IMR-90 (cell line): ENCODE results near the gene CLSTN3. TPM values are rescaled to one million over a fixed set of nuclear protein-coding genes. Genes with fewer than 3 reads are reported as not detected.
A peak's percentile ranks its signal among the peaks of the same experiment; 100 is the strongest.

Source experiments
- ATAC-seq: fragments of 200-7000 bp; cut with Tn5 transposase; 2 replicates; pipeline ENCODE4 v1.9.1; 2020; ENCODE audit warnings: low read depth, mild to moderate bottlenecking, moderate library complexity
- BruUV-seq: library from RNA; stranded (reverse); fragments of 400-500 nt; replicated peaks from 2 replicates; lab custom pipeline; 2021; lab: Mats Ljungman, UMichigan
- CTCF ChIA-PET: fragments of 300-600 bp; formaldehyde crosslinking; extraction: SDS; loops from one replicate; lab custom pipeline; 2021; ENCODE audit warnings: antibody characterized with exemption; lab: Yijun Ruan, JAX
- POLR2A ChIA-PET: fragments of 300-600 bp; sonication (Branson Sonifier 250); formaldehyde crosslinking; loops from one replicate; lab custom pipeline; 2022; ENCODE audit warnings: antibody characterized with exemption; ENCODE audit not compliant: unreplicated experiment; lab: Charles Lee
- DNase-seq: peaks from one replicate; pipeline ENCODE4 v3.0.0; 2013
- H2AFZ ChIP-seq: replicated peaks from 2 replicates; pipeline ENCODE3; 2013; ENCODE audit warnings: low read length, mild to moderate bottlenecking; ENCODE audit not compliant: poor library complexity
- H2AK5ac ChIP-seq: 2 replicates; pipeline ENCODE4 v1.6.1; 2013; ENCODE audit warnings: low read depth, low read length, inconsistent platforms
- H2AK9ac ChIP-seq: replicated peaks from 2 replicates; pipeline ENCODE3; 2013; ENCODE audit warnings: mild to moderate bottlenecking, low read depth, low read length, moderate library complexity; ENCODE audit not compliant: poor library complexity
- H2BK120ac ChIP-seq: 2 replicates; pipeline ENCODE4 v1.6.1; 2013; ENCODE audit warnings: low read depth, low read length, inconsistent platforms
- H2BK15ac ChIP-seq: 3 replicates; pipeline ENCODE4 v1.6.1; 2013; ENCODE audit warnings: low read depth, low read length, inconsistent platforms
- H2BK20ac ChIP-seq: 2 replicates; pipeline ENCODE4 v1.6.1; 2013; ENCODE audit warnings: low read depth, mild to moderate bottlenecking, inconsistent platforms, low read length, moderate library complexity
- H2BK5ac ChIP-seq: 2 replicates; pipeline ENCODE4 v1.6.1; 2013; ENCODE audit warnings: mild to moderate bottlenecking, low read depth, low read length, inconsistent platforms; ENCODE audit not compliant: poor library complexity, severe bottlenecking
- H3K14ac ChIP-seq: replicated peaks from 2 replicates; pipeline ENCODE4 v1.6.1; 2013; ENCODE audit warnings: low read depth, low read length, inconsistent platforms
- H3K18ac ChIP-seq: 2 replicates; pipeline ENCODE4 v1.6.1; 2013; ENCODE audit warnings: low read depth, low read length, control low read depth
- H3K23ac ChIP-seq: 2 replicates; pipeline ENCODE4 v1.6.1; 2013; ENCODE audit warnings: low read depth, low read length, inconsistent platforms
- H3K27ac ChIP-seq: 2 replicates; pipeline ENCODE4 v1.5.1; 2013; ENCODE audit warnings: mild to moderate bottlenecking, control low read depth, low read length; ENCODE audit not compliant: insufficient read depth
- H3K27me3 ChIP-seq: 2 replicates; pipeline ENCODE4 v1.6.1; 2013; ENCODE audit warnings: low read length; ENCODE audit not compliant: control insufficient read depth, insufficient read depth
- H3K36me3 ChIP-seq: 2 replicates; pipeline ENCODE4 v1.6.1; 2013; ENCODE audit warnings: low read length, mixed read lengths; ENCODE audit not compliant: control insufficient read depth, insufficient read depth
- H3K4ac ChIP-seq: 2 replicates; pipeline ENCODE4 v1.6.1; 2013; ENCODE audit warnings: low read depth, low read length, inconsistent platforms
- H3K4me1 ChIP-seq: 2 replicates; pipeline ENCODE4 v1.6.1; 2013; ENCODE audit warnings: low read length, mixed read lengths; ENCODE audit not compliant: control insufficient read depth, insufficient read depth
- H3K4me2 ChIP-seq: 2 replicates; pipeline ENCODE4 v1.6.1; 2013; ENCODE audit warnings: low read depth, mild to moderate bottlenecking, control low read depth, low read length, moderate library complexity
- H3K4me3 ChIP-seq: 2 replicates; pipeline ENCODE4 v1.5.1; 2013; ENCODE audit warnings: low read depth, mild to moderate bottlenecking, control low read depth, low read length, moderate library complexity; ENCODE audit not compliant: insufficient read depth
- H3K56ac ChIP-seq: 2 replicates; pipeline ENCODE4 v1.6.1; 2013; ENCODE audit warnings: low read length, inconsistent platforms; ENCODE audit not compliant: insufficient read depth; ENCODE audit errors: extremely low read depth
- H3K79me1 ChIP-seq, 2 experiments: 2 replicates each; pipeline ENCODE4 v1.6.1; 2013; ENCODE audit warnings: low read length in 2 of 2, inconsistent platforms in 1 of 2, low read depth in 1 of 2
- H3K9ac ChIP-seq: 2 replicates; pipeline ENCODE4 v1.6.1; 2013; ENCODE audit warnings: low read depth, low read length, control low read depth
- H3K9me1 ChIP-seq: 2 replicates; pipeline ENCODE4 v1.6.1; 2013; ENCODE audit warnings: low read length, inconsistent platforms; ENCODE audit not compliant: insufficient read depth
- H3K9me3 ChIP-seq: 2 replicates; pipeline ENCODE4 v1.6.1; 2013; ENCODE audit warnings: low read length; ENCODE audit not compliant: control insufficient read depth, insufficient read depth
- H4K20me1 ChIP-seq: 2 replicates; pipeline ENCODE4 v1.6.1; 2013; ENCODE audit warnings: low read length, inconsistent platforms; ENCODE audit not compliant: insufficient read depth
- H4K5ac ChIP-seq: 2 replicates; pipeline ENCODE4 v1.6.1; 2013; ENCODE audit warnings: mild to moderate bottlenecking, low read depth, low read length, control low read depth
- H4K8ac ChIP-seq, 2 experiments: 2 replicates each; pipeline ENCODE4 v1.6.1; 2013; ENCODE audit warnings: low read depth in 2 of 2, low read length in 2 of 2, control low read depth in 1 of 2, inconsistent platforms in 1 of 2
- H4K91ac ChIP-seq: 2 replicates; pipeline ENCODE4 v1.6.1; 2013; ENCODE audit warnings: low read depth, low read length, inconsistent platforms; ENCODE audit not compliant: insufficient read depth
- BHLHE40 ChIP-seq: fragments of 150-350 bp; IDR thresholded peaks from 2 replicates; pipeline ENCODE4 v1.6.1; 2016; ENCODE audit warnings: mild to moderate bottlenecking, low read depth, low read length
- FOS ChIP-seq: fragments of 150-350 bp; IDR thresholded peaks from 2 replicates; pipeline ENCODE4 v1.6.1; 2016; ENCODE audit warnings: low read depth, low read length
- MAZ ChIP-seq: IDR thresholded peaks from 2 replicates; pipeline ENCODE4 v1.6.1; 2012; ENCODE audit warnings: low read depth, mild to moderate bottlenecking, low read length, improper control_type of control experiment, moderate library complexity, borderline replicate concordance
- MXI1 ChIP-seq: IDR thresholded peaks from 2 replicates; pipeline ENCODE4 v1.6.1; 2012; ENCODE audit warnings: low read depth, mild to moderate bottlenecking, low read length, moderate library complexity, borderline replicate concordance
- POLR2A ChIP-seq: IDR thresholded peaks from 2 replicates; pipeline ENCODE4 v1.6.1; 2012; ENCODE audit warnings: mild to moderate bottlenecking, low read depth, low read length
- RAD21 ChIP-seq: IDR thresholded peaks from 2 replicates; pipeline ENCODE4 v1.6.1; 2012; ENCODE audit warnings: low read length, improper control_type of control experiment
- RFX5 ChIP-seq: IDR thresholded peaks from 2 replicates; pipeline ENCODE4 v1.8.0; 2012; ENCODE audit warnings: low read depth, mild to moderate bottlenecking, low read length, moderate library complexity
- SMC3 ChIP-seq: fragments of 150-350 bp; IDR thresholded peaks from 2 replicates; pipeline ENCODE4 v1.6.1; 2016; ENCODE audit warnings: low read depth, mild to moderate bottlenecking, antibody characterized with exemption, low read length, moderate library complexity
- WGBS, 2 experiments: methylation state at CpG; one replicate each; pipeline versions ENCODE4 v1.1.5 to v1.1.7; 2013; ENCODE audit warnings: missing lambda C conversion rate in 2 of 2; ENCODE audit not compliant: insufficient read length in 1 of 2; ENCODE audit errors: extremely low coverage in 2 of 2; 5-methylcytosine and 5-hydroxymethylcytosine counted together
- dilution Hi-C: fragments of 300-500 bp; cut with HindIII; formaldehyde crosslinking; loops from one replicate; pipeline ENCODE4 v1.14.3; 2018; ENCODE audit warnings: low sequenced_read_pairs; ENCODE audit not compliant: unreplicated experiment
- in situ Hi-C: fragments of 300-500 bp; cut with MboI; formaldehyde crosslinking; loops from 3 replicates; pipeline ENCODE4 v1.14.3; 2019; ENCODE audit warnings: low sequenced_read_pairs, inconsistent platforms, mixed read lengths
- intact Hi-C: fragments of 100-400 bp; cut with micrococcal nuclease; formaldehyde crosslinking; loops from 2 replicates; pipeline ENCODE4 v1.10.0; 2022
- polyA plus RNA-seq, 3 experiments: library from polyadenylated mRNA; depleted of rRNA; stranded (reverse); fragments of >200 nt; gene quantifications; 2 replicates each; pipeline ENCODE4 v1.2.3, GENCODE V29; 2012; ENCODE audit warnings: low replicate concordance in 1 of 3
- total RNA-seq: library from RNA; depleted of rRNA; stranded (reverse); fragments of >200 nt; gene quantifications from 2 replicates; pipeline ENCODE4 v1.2.3, GENCODE V29; 2012
- TF ChIP-seq, protein P1 (sequence below): conservative IDR thresholded peaks from 2 replicates; pipeline ENCODE4 v1.5.1; 2012; ENCODE audit warnings: mild to moderate bottlenecking, low read depth, low read length, improper control_type of control experiment
- TF ChIP-seq, protein P2 (sequence below): fragments of 150-350 bp; IDR thresholded peaks from 2 replicates; pipeline ENCODE4 v1.6.1; 2017; ENCODE audit warnings: mild to moderate bottlenecking, antibody characterized with exemption, low read length, low read depth

The CLSTN3 gene
- total and polyA plus RNA-seq, 2 of the 4 experiments (the other 2 are of a cell fraction): 4.1 to 16.4 TPM

DNA sequence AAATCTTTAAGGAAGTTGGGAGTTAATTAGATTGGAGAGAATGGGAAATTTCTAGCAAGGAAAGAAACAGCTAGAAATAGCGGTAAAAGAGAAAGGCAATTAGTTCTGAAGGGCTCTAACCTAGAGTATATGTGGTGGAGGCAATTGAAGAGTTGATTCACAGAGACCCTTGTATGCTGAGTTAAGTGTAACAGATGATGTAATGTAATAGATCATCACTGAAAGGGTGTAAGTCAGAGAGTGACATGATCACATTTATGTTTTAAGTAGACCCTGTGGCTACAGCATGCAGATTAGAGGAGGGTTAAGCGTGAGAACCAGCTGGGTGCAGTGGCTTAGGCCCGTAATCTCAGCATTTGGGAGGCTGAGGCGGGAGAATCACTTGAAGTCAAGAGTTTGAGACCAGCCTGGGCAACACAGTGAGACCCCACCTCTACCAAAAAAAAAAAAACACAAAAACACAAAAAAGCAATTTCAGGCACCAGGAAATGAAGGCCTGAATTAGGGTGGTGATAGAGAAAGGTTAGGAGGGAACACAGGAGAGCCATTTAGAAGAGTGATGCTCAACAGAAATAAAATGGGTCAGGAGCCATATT, 4.4 kb upstream of the CLSTN3 start:
- BruUV-seq: TSS peak; percentile 4
- no peak overlapping the region for H3K18ac ChIP-seq
- no peak overlapping the region for H3K14ac ChIP-seq
- no peak overlapping the region for H3K23ac ChIP-seq
- DNase-seq (no peak), ATAC-seq (no peak)
- H3K4ac ChIP-seq: no peak overlapping the region
- no peak overlapping the region for H3K9ac ChIP-seq
- intact Hi-C loops (no loop called here), dilution Hi-C loops (no loop called here), in situ Hi-C loops (no loop called here)
- H3K56ac ChIP-seq: no peak overlapping the region
- H3K36me3 ChIP-seq: peaks cover 5% of the 10 kb centered on the region
- H2BK15ac ChIP-seq: no peak overlapping the region
- H2BK5ac ChIP-seq: no peak overlapping the region
- H3K4me1 ChIP-seq: peaks cover 4% of the 10 kb centered on the region; the same call in 1 of the 2 replicates
- H3K79me1 ChIP-seq: no peaks in the 10 kb centered on the region
- no peak overlapping the region for H3K4me2 ChIP-seq
- H2BK120ac ChIP-seq: no peak overlapping the region
- no peak overlapping the region for H4K5ac ChIP-seq
- no peak overlapping the region for H2BK20ac ChIP-seq
- TF ChIP-seq MXI1 (no peak), FOS (no peak), MAZ (no peak), BHLHE40 (no peak), RFX5 (no peak), SMC3 (no peak), RAD21 (no peak), POLR2A (no peak)
- TF ChIP-seq, protein P1, sequence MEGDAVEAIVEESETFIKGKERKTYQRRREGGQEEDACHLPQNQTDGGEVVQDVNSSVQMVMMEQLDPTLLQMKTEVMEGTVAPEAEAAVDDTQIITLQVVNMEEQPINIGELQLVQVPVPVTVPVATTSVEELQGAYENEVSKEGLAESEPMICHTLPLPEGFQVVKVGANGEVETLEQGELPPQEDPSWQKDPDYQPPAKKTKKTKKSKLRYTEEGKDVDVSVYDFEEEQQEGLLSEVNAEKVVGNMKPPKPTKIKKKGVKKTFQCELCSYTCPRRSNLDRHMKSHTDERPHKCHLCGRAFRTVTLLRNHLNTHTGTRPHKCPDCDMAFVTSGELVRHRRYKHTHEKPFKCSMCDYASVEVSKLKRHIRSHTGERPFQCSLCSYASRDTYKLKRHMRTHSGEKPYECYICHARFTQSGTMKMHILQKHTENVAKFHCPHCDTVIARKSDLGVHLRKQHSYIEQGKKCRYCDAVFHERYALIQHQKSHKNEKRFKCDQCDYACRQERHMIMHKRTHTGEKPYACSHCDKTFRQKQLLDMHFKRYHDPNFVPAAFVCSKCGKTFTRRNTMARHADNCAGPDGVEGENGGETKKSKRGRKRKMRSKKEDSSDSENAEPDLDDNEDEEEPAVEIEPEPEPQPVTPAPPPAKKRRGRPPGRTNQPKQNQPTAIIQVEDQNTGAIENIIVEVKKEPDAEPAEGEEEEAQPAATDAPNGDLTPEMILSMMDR: no peak
- TF ChIP-seq, protein P2, sequence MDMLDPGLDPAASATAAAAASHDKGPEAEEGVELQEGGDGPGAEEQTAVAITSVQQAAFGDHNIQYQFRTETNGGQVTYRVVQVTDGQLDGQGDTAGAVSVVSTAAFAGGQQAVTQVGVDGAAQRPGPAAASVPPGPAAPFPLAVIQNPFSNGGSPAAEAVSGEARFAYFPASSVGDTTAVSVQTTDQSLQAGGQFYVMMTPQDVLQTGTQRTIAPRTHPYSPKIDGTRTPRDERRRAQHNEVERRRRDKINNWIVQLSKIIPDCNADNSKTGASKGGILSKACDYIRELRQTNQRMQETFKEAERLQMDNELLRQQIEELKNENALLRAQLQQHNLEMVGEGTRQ: no peak
- H3K4me3 ChIP-seq: no peak overlapping the region
- H3K27ac ChIP-seq: no peak overlapping the region
- H4K8ac ChIP-seq: no peak overlapping the region
- H2AK5ac ChIP-seq: no peak overlapping the region
- no peak overlapping the region for H2AFZ ChIP-seq
- H4K91ac ChIP-seq: no peak overlapping the region
- ChIA-PET POLR2A (interaction anchor here (0.5 kb wide), 1 partner anchor 21 kb away, joined by 6 read pairs; no protein-coding TSS in a partner anchor), CTCF (no interaction called here)
- no peak overlapping the region for H2AK9ac ChIP-seq
- peaks cover 5% of the 10 kb centered on the region; the same call in 1 of the 2 replicates for H3K9me1 ChIP-seq
- H3K27me3 ChIP-seq: no peaks in the 10 kb centered on the region
- 100% methylated on average over 1 of the region's 4 CpGs for WGBS, 2 experiments
- no peaks in the 10 kb centered on the region for H3K9me3 ChIP-seq
- H4K20me1 ChIP-seq: no peaks in the 10 kb centered on the region
